GM12801 (cell line): ENCODE data around the gene APOB.

Experiments
- TF ChIP-seq, protein P1 (sequence below): IDR thresholded peaks from one replicate; pipeline ENCODE4 v1.5.1; 2011; ENCODE audit warnings: control low read depth; ENCODE audit not compliant: insufficient read length; ENCODE audit errors: extremely low read depth

The APOB gene

DNA sequence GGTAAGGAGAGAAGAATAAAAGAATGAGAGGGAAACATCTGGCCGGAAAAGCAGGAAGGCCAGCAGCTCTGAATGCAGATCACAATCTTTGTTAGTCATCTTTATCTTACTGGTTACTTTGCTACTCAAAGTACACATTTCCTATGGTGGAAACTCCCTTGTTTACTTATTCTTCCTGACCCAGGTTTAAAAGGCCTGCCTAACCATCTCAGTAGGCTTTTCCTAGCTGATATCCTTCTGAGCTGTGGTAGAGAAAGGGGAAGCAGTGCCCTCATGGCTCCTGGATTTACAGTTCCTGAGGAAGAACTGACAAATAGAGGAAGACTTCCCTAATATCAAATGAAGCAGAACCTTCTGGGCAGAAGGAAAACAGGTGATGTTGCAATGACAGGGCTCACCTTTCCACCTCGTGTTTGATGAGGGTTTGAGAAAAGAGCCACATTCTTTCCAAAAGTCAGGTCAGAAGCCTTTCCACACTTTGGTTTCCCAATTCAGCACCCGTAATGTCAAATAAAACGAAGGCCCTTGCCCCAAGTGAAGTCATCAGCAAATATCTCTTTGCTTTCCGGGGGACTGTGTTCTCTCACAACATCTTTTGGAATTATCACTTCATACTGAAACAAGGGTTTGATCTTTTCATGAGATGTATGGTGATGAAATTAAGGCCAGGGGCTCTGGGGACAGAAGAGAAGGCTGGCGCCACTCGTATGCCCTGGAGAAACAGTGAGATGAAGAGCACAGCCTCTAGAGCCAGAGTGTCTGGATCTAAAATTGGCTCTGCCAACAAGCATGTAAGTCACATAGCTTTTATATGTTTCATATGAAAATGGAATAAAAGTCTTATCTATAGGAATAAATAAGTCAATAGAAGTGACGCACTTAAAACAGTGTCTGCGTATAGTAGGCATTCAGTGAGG, 26.7 kb upstream of the APOB start:
- TF ChIP-seq, protein P1, sequence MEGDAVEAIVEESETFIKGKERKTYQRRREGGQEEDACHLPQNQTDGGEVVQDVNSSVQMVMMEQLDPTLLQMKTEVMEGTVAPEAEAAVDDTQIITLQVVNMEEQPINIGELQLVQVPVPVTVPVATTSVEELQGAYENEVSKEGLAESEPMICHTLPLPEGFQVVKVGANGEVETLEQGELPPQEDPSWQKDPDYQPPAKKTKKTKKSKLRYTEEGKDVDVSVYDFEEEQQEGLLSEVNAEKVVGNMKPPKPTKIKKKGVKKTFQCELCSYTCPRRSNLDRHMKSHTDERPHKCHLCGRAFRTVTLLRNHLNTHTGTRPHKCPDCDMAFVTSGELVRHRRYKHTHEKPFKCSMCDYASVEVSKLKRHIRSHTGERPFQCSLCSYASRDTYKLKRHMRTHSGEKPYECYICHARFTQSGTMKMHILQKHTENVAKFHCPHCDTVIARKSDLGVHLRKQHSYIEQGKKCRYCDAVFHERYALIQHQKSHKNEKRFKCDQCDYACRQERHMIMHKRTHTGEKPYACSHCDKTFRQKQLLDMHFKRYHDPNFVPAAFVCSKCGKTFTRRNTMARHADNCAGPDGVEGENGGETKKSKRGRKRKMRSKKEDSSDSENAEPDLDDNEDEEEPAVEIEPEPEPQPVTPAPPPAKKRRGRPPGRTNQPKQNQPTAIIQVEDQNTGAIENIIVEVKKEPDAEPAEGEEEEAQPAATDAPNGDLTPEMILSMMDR = no peak

- TF ChIP-seq, protein P1 = no peak
Observed at GRCh38 chr2:21069746-21070340, 26.0 kb upstream of the APOB start.

DNA sequence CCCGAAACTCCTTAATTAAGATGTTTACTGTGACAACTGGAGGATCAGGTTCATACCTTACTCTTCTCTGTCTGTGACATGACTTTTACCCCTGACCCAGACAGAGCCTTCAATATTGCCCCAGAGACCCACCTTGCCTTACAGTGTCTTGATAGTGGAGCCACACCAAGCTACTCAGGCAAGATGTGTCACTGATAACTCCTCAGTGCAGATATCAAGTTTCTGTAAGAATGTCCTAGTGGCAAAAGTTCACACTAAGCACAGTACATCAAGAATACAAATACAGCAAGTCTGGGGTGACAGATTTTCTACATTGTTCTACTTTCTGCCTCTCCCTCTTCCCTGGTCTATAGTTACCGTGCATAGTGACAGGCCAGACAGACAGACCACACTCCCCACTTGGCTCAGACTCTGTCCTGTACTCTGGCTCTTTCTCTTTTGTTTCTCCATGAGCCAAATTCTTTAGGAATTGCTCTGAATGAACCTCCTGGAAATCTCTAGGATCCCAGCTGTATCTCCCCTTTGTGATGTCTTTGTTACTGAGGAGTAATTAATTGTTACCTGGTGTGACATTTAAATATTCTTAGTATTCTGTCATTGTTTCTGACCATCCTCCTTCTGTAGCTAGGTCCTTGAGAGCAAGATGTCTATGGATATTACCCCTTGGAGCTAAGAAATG, 24.1 kb upstream of the APOB start:
- TF ChIP-seq, protein P1 = no peak

DNA sequence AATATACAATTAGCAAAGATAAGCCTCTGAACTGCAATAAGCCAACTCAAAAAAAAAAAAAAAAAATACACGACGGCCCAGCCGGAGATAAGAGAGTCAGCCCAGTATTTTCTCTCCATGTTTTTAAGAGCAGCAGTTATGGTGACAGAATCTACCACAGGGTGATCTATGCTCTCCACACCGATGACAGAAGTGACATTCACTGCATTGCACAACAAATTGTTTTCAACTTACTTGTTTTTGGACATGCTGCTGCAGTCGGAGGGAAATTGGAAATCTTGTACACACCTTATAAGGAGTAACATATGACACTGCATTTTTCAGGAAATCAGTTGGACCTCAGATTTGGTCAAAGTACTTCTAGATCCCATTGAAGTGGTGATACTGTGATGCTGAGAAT, 23.3 kb upstream of the APOB start:
- TF ChIP-seq, protein P1 = no peak

DNA sequence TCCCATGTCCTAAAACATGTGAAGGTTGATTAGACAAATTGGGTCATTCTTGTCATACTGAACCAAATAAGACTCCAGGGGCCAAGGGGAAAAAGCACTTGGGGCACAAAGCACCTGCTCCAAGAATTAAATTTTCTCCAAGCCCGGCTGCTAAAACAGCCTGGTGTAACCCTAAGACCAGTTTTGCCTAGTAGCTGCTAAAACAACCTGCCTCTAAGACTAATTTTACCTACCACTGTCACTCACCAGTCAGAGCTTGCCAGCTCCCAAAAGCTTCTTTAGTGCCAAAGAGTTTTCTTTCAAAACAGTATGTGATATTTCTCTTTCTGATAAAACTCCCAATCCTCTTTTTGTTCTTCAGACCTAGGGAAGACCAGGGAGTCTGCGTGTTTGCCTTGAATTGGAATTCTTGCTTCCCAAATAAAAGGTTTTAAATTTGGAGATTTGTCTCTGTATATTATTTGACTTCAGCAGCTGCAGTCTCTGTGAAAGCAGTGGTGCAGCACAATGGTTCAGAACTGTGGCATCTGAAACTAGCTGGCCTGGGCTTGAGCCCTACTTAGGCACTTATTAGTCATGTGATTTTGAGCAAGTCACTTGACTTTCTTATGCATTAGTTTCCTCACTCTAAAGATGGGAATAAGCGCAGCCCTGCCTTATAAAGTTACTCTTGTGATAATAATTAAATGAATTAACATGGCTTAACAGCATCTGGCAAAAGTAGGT, 16.2 kb upstream of the APOB start:
- TF ChIP-seq, protein P1 = no peak

DNA sequence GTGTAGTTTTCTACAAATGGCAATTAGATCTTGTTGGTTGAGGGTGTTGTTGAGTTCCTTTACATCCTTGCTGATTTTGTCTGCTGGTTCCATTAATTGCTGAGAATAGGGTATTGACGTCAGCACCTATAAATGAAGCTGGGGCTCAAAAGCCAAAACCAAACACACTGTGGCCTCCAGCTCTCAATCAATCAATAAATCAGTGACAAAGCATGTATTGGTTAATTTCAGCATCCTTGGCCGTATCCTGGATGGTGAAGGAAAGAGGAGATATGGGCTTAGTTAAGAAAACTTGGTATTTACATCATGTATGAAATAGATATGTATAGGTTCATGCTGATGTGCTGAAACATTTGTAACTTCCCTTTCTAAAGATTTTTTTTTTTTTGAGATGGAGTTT, 13.2 kb upstream of the APOB start:
- TF ChIP-seq, protein P1 = no peak
